CD1c-positive myeloid dendritic cell (primary cell): ENCODE results near the gene SLC39A13.

Experiments
- DNase-seq: peaks from one replicate; pipeline ENCODE4 v3.0.0-alpha.2; 2016; ENCODE audit errors: extremely low spot score

Gene SLC39A13

DNA sequence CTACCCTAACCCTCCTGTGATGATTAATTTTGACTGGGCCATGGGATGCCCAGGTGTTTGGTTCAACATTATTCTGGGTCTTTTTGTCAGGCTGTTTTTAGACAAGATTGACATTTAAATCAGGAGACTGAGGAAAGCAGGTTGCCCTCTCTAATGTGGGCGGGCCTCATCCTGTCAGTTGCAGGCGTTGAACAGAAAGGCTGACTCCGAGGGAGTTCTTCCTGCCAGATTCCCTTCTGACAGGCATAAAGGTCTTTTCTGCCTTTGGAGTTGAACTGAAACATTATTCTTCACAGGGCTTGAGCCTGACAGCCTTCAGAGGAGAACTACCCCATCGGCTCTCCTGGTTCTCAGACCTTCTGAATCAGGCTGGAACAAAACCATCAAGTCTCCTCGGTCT lies 22.1 kb downstream of the SLC39A13 start:
- no peak for DNase-seq

DNA sequence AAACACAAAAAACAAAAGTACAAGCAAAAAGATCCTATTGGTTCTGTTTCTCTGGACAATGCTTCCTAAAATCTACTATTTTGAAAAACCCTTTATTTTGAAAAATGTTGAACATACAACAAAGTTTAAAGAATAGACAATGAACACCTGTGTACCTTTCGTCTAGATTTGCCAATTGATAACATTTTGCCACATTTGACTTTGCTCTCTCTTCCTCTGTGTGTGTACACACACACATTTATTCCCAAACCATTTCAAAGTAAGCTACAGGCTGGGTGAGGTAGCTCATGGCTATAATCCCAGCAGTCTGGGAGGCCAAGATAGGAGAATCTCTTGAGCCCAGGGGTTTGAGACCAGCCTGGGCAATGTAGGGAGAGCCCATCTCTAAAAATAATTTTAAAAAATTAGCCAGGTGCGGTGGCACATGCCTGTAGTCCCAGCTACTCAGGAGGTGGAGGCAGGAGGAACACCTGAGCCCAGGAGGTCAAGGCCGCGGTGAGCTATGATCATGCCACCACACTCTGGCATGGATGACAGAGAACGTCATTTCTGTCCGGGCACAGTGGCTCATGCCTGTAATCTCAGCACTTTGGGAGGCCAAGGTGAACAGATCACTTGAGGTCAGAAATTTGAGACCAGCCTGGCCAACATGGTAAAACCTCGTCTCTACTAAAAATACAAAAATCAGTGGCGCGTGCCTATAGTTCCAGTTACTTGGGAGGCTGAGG lies 23.1 kb downstream of the SLC39A13 start:
- DNase-seq: no peak

DNA sequence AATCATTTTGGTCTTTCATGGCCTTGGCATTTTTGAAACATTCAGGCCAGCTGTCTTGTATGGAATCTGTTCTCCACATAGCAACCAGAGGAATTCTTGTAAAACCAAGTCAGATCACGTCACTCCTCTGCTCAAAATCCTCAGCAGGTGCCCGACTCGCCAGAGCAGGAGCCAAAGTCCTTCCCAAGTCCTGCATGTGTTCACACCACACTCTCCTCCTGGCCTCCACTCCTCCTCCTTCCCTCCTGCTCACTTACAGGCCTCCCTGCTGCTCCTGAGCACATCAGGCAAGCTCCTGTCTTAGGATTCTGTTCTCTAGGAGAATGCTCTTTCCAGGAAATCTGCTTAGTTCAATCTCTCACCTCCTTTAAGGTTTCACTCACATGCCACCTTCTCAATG lies 24.8 kb downstream of the SLC39A13 start:
- DNase-seq: no peak

- no peak for DNase-seq
These were observed 25.8 kb downstream of the SLC39A13 start for GRCh38 chr11:47434011-47434786.

GRCh38 chr11:47435687-47436086 lies 27.3 kb downstream of the SLC39A13 start:
- no peak for DNase-seq

DNA sequence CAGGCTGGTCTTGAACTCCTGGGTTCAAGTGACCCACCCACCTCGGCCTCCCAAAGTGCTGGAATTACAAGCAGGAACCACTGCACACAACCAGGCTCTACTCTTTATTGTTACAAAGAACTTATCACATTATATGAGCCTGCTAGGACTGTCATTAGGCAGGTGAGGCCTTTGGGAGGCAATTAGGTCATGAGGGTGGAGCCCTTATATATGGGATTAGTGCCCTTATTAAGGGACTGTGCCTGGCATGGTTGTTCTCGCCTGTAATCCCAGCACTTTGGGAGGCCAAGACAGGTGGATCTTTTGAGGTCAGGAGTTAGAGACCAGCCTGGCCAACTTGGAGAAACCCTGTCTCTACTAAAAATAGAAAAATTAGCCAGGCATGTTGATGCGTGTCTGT lies 28.3 kb downstream of the SLC39A13 start:
- no peak for DNase-seq

DNA sequence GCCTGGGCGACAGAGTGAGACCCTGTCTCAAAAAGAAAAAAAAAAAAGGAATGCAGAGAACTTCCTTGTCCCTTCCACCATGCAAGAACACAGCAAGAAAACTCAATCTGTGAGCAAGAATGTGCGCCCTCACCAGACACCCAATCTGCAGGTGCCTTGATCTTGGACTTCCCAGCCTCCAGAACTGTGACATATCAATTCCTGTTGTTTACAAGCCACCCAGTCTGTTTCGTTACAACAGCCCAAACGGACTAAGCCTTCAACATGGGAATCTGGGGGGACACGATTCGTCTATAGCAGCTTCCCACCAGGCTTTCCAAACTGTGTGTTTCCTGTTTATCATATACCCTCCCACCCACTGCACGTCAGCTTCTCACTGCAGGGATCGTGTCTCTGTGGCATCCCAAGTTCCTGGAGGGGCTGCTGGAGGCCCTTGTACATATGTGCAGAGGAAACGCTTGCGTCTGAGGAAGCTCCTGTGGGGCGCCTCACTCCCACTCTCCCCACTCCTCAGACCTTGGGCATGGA lies 28.9 kb downstream of the SLC39A13 start:
- DNase-seq: no peak

DNA sequence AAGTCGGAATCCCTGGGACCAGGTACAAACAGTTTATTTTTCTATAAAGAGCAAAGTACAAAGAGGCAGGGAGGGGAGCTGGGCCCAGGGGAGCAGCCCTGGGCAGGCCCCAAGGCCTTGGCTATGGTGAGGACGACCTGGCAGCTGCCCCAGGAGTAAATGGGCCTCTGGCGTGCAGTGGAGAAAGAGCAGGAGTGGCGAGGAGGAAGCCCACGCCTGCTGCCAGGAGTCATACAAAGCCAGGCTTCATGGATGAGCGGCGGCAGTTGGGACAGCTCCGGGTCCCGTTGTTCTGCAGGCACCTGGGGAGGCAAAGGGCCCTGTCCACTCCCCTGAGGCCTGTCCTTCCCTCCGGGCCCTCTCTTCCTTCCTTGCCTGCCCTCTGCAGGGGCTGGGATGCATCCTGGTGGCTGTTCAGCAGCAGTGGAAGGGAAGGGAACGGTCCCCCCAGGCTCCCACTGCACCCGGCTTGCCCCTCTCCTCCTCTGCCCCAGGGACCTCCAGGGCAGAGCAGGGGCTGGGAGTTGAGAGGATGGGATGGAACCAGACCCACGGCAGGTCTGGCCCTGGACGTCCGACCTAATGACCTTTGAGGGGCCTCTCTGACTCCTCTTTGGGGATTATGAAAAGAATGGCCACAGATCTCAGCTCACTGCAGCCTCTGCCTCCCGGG lies 29.5 kb downstream of the SLC39A13 start:
- DNase-seq: no peak

DNA sequence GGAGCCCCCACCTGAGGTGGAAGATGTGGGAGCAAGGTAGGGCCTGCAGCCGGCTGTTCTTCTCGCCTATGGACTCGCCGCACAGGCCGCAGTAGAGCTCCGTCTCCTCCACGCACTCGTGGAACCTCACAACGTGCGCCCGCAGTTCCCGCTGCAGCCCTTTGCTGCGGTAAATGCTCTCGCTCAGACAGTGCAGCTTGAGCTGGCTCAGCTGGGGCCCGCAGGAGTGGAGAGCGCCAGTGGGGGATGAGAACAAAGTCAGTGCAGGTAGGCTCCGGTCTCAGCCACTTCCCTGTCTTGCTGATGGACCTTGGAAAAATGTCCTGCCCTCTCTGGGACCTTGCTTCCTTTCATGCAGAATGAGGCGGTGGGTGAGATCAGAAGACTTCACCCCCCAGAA lies 30.3 kb downstream of the SLC39A13 start:
- no peak for DNase-seq

- no peak for DNase-seq
These were observed 31.7 kb downstream of the SLC39A13 start for GRCh38 chr11:47440054-47440476.

DNA sequence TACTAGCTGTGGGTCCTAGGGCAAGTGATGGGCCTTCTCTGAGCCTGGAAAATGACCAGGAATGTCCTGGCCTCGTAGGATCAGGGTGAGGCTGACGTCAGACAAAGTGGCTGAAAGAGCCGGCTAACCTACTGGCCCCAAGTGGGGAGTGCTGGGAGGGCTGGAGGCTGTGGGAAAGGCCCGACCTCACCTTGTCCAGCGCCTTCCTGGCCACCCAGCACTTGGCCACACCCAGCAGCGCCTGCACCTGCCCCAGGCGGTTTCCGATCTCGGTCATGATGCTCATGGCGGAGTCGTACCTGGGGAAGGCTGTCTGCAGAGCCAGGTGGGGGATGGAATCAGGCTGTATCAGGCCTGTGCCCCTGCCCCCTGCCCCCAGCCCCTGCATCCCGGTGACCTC lies 33.0 kb downstream of the SLC39A13 start:
- no peak for DNase-seq

DNA sequence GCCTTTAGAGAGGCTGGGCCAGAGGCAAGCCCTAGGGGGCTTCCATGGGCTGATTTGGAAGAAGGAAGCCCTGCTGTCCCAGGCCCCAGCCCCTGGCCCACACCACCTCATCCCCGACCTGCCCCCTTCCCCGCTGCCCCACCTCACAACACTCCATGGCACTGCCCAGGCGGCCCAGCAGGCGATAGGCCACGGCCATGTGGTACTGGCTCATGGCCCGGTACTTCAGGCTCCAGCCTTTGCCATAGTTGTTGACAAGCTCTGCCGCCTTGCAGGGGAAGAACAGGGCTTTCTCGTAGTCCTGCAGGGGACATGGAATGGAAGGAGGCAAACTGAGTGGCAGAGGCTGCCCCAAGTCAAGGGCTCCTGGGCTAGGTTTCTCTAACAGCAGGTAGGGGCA lies 34.1 kb downstream of the SLC39A13 start:
- no peak for DNase-seq

DNA sequence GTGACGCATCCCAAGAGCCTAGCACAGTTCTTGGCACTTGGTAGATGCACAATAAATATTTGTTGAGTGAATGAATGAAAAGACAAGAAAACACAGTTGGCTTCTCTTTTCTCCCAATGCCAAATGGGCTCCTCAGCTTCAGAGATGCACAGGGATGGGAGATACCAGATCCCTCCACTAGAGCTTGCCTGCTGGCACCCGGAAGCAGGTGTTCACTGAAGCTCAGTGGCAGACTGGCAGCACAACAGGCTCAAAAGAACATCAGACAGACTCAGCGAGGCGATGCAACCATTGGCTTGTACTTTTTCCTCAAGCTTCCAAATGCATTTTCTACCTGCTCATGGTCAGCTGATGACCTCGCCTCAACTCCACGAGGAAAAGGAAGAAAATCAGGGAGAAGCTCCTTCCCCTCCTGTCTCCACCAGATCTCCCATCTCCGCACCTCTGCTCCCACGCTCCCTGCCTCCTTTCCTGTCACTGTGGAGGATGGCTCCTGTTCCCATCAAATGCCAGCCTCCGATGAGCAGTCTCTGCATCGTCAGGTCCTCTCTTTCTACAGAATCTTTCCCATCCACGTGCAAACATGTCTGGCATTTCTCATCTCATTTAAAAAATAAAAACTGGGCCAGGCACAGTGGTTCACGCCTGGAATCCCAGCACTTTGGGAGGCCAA lies 34.8 kb downstream of the SLC39A13 start:
- DNase-seq: no peak

DNA sequence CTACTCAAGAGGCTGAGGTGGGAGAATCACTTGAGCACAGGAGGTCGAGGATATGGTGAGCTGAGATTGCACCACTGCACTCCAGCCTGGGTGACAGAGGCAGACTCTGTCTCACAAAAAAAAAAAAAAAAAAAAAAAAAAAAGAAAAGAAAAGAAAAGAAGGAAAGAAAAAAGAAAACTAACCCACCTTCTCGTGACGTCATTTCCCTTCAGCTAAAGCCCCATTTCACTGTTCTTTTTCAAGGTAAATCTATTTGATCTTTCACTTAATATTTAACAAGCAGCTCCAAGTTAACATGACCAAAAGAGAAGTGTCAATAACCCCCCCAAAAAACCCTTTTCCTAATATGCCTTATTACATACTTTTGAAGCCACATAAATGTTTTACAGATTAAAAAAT lies 35.4 kb downstream of the SLC39A13 start:
- DNase-seq: no peak

GRCh38 chr11:47445840-47446239 lies 37.5 kb downstream of the SLC39A13 start:
- no peak for DNase-seq

DNA sequence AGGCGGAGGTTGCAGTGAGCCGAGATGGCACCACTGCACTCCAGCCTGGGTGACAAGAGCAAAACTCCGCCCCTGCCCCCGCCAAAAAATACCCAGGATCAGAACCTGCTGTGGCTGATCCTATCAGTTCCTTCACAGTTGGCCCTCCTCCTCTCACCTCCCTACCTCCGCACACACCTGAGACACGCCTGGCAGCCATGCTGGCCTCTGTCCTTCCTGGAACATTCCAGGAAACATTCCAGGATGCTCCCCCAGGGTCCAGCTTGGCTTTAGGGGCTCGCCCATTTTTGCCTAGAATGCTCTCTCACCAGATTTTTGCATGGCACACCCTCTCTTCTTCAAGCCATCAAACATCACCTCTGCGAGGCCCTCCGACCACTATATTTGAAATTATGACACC lies 38.4 kb downstream of the SLC39A13 start:
- DNase-seq: no peak

- no peak for DNase-seq
These were observed 39.5 kb downstream of the SLC39A13 start for GRCh38 chr11:47447906-47448305.

- no peak for DNase-seq
These were observed 40.4 kb downstream of the SLC39A13 start, which contains the start of gene RAPSN for GRCh38 chr11:47448566-47449427. Gene RAPSN (minus strand): TSS chr11:47449136. CDS start chr11:47448964, 172 bp downstream.

DNA sequence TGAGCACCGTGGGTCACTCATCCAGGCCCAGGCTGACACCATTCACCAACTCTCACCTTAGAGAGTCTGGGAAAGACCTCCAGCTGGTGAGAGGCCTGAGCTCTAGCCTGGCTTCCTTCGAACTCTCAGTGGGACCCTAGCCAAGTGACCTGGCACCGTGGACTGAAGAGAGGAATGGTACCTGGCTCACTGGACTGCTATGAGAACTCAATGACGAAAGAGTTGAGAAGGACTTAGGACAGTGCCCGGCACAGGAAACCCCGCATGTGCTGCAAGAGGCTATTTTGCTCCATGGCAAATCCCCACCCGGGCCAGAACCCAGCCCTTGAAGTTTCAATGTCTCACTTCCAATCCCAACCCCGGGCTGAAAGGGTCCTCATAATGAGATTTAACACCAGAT lies 41.2 kb downstream of the SLC39A13 start:
- no peak for DNase-seq

- DNase-seq: no peak
These were observed 43.0 kb downstream of the SLC39A13 start for GRCh38 chr11:47451436-47451835.

- no peak for DNase-seq
These were observed 43.6 kb downstream of the SLC39A13 start for GRCh38 chr11:47451990-47452389.
